ENCODE data around the gene ABO. TPM values are rescaled to one million over a fixed set of nuclear protein-coding genes. Genes with fewer than 3 reads are reported as not detected.
"Not testable (repeated sequence)": the region's sequence is repeated elsewhere in the genome, so short reads cannot be mapped to it uniquely, and the experiment has no call there.

ABO gene
- total RNA-seq, 2 experiments from 2014 or later, result not detected

- intact Hi-C loops (cut with micrococcal nuclease), result no loop called here
- H3K4me3 Mint-ChIP-seq, result no peak overlapping the region
- ATAC-seq (no peak), DNase-seq (no peak)
- no peaks in the 10 kb centered on the region for H3K4me1 Mint-ChIP-seq (ENCODE audit: low read depth)
- CTCF ChIA-PET, result interaction anchor here (0.6 kb wide), 1 partner anchor 31 kb away, joined by 3 read pairs; no protein-coding TSS in a partner anchor
- peaks cover 30% of the 10 kb centered on the region for H3K27me3 Mint-ChIP-seq
- no peak for TF ChIP-seq CTCF (IDR thresholded peaks at IDR 0.05)
- H3K9me3 Mint-ChIP-seq, result no peaks in the 10 kb centered on the region
- no peaks in the 10 kb centered on the region for H3K36me3 Mint-ChIP-seq (ENCODE audit: low read depth)
- H3K27ac Mint-ChIP-seq, result no peak overlapping the region
- POLR2A ChIA-PET, result no interaction called here
Observed at GRCh38 chr9:133269537-133270362, 5.3 kb downstream of the ABO start.

DNA sequence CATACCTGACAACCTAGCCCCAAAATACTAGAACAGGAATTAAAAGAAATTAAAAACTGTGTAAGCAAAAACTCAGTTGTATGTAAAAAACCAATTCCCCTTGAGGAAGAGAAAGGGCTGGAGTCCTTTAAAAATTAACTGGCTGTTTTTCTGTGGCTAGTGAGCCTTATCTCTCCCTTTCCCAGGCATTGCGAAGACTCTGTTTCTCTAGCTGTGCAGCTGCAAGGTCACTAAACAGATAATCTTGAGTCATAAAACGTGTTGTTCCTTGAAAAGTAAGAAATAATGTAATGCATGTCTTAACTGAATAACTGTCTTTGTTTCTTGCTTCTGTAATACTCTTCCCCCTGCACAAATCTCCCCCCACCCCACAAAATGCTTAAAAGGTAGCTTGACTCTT lies 5.9 kb downstream of the ABO start:
- CTCF ChIA-PET; H3K4me3 Mint-ChIP-seq; H3K36me3 Mint-ChIP-seq (ENCODE audit: low read depth); ATAC-seq; H3K9me3 Mint-ChIP-seq; DNase-seq; H3K27ac Mint-ChIP-seq; H3K4me1 Mint-ChIP-seq (ENCODE audit: low read depth); intact Hi-C loops (cut with micrococcal nuclease); POLR2A ChIA-PET: not testable (repeated sequence)
- H3K27me3 Mint-ChIP-seq, result peaks cover 28% of the 10 kb centered on the region

- no peaks in the 10 kb centered on the region for H3K9me3 Mint-ChIP-seq
- H3K4me1 Mint-ChIP-seq (ENCODE audit: low read depth), result no peaks in the 10 kb centered on the region
- intact Hi-C loops (cut with micrococcal nuclease), result no loop called here
- H3K27me3 Mint-ChIP-seq, result peaks cover 23% of the 10 kb centered on the region
- H3K4me3 Mint-ChIP-seq, result no peak overlapping the region
- H3K36me3 Mint-ChIP-seq (ENCODE audit: low read depth), result no peaks in the 10 kb centered on the region
- no peak for TF ChIP-seq CTCF (IDR thresholded peaks at IDR 0.05)
- CTCF ChIA-PET, result no interaction called here
- DNase-seq (no peak), ATAC-seq (no peak)
- POLR2A ChIA-PET, result no interaction called here
- H3K27ac Mint-ChIP-seq, result no peak overlapping the region
Observed at GRCh38 chr9:133268335-133269056, 6.5 kb downstream of the ABO start.

- H3K9me3 Mint-ChIP-seq, result no peaks in the 10 kb centered on the region
- H3K27me3 Mint-ChIP-seq, result peaks cover 4% of the 10 kb centered on the region
- no peak for DNase-seq
- no peaks in the 10 kb centered on the region for H3K4me1 Mint-ChIP-seq (ENCODE audit: low read depth)
- no peak for ATAC-seq
- intact Hi-C loops (cut with micrococcal nuclease), result no loop called here
- H3K4me3 Mint-ChIP-seq, result no peak overlapping the region
- H3K27ac Mint-ChIP-seq, result no peak overlapping the region
- TF ChIP-seq CTCF (IDR thresholded peaks at IDR 0.05), result no peak
- ChIA-PET CTCF (no interaction called here), POLR2A (interaction anchor here (0.7 kb wide), 1 partner anchor 46 kb away, joined by 3 read pairs; no protein-coding TSS in a partner anchor)
- no peaks in the 10 kb centered on the region for H3K36me3 Mint-ChIP-seq (ENCODE audit: low read depth)
Observed at GRCh38 chr9:133264235-133264764, 10.7 kb downstream of the ABO start.

DNA sequence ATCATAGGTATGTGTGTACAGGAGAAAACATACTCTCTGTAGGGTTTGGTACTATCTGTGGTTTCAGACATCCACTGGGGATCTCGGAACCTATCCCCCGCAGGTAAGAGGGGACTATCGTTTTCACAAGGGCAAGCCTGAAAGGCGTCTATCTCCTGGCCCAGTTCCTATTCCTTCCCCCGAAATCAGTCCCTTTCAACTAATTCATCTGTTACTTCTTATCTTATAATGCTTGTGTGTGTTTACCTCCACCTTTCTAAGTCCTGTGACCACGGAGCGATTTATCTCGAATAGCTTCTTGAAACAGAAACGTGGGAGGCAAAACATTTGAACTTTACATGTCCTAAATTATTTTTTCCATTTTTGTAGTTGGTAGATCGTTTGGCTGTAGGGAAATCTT lies 11.4 kb downstream of the ABO start:
- no peak for TF ChIP-seq CTCF (IDR thresholded peaks at IDR 0.05)
- H3K27me3 Mint-ChIP-seq, result peaks cover 4% of the 10 kb centered on the region
- no peak overlapping the region for H3K27ac Mint-ChIP-seq
- CTCF ChIA-PET, result no interaction called here
- H3K36me3 Mint-ChIP-seq (ENCODE audit: low read depth), result no peaks in the 10 kb centered on the region
- H3K9me3 Mint-ChIP-seq, result no peaks in the 10 kb centered on the region
- H3K4me1 Mint-ChIP-seq (ENCODE audit: low read depth), result no peaks in the 10 kb centered on the region
- no peak for ATAC-seq
- POLR2A ChIA-PET, result no interaction called here
- H3K4me3 Mint-ChIP-seq, result no peak overlapping the region
- intact Hi-C loops (cut with micrococcal nuclease), result no loop called here
- DNase-seq, result no peak

Measured in activated CD8-positive, alpha-beta T cell treated with anti-CD3 and anti-CD28 coated beads for 36 hours (primary cell).